NCI-H187 treated with DMSO at 0.1 percent for 48 hours (cell line): ENCODE measurements around the gene UBE2H.
"Not testable (repeated sequence)": the region's sequence is repeated elsewhere in the genome, so short reads cannot be mapped to it uniquely, and the experiment has no call there.

Source experiments
- DNase-seq: peaks from one replicate; lab custom pipeline; 2025; lab: John Stamatoyannopoulos, UW

UBE2H gene

GRCh38 chr7:129823143-129823542 lies 129.6 kb downstream of the UBE2H start:
- not testable (repeated sequence) for DNase-seq

GRCh38 chr7:129821476-129821875 lies 131.3 kb downstream of the UBE2H start:
- no peak for DNase-seq

GRCh38 chr7:129816742-129817141 lies 136.0 kb downstream of the UBE2H start:
- no peak for DNase-seq

- no peak for DNase-seq
These were observed 144.9 kb downstream of the UBE2H start for GRCh38 chr7:129807863-129808262.

DNA sequence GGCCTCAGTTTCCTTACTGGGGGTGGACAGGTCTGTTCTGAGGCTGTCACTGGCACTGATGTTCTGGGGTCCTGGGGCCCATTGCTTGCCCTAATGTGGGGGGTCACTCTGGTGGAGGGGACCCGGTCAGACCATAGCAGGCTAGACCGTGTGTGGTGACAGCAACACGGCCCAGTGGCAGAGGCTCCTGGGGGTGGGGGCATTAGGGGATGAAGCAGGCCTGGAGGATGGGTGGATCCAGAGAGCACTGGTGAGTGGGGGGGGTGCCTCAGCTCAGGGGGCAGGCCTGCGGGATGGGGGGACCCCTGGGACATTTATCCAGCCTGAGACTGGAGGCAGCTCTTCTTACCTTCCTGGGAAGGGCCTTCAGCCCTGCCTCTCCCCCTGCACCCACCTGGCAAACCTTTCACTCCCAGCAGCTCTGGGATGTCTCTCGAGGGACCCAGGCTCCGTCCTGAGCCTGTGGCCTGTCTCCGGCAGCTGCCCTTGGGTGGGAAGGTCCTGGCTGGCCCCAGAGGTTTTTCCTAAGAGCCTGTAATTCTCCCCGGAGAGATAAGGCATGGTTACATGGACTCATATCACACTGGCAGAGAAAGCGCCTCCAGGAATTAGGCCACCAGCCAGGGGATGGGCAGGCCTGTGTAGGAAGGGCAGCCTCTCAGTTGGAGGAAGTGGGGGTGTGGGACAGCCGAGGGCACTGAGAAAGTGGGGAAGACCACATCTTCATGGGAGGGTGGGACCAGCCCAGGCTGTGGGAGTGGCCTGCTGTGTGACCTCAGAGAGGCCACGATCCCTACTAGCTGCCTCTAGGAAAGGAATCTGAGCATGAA lies 147.7 kb downstream of the UBE2H start:
- DNase-seq: no peak

DNA sequence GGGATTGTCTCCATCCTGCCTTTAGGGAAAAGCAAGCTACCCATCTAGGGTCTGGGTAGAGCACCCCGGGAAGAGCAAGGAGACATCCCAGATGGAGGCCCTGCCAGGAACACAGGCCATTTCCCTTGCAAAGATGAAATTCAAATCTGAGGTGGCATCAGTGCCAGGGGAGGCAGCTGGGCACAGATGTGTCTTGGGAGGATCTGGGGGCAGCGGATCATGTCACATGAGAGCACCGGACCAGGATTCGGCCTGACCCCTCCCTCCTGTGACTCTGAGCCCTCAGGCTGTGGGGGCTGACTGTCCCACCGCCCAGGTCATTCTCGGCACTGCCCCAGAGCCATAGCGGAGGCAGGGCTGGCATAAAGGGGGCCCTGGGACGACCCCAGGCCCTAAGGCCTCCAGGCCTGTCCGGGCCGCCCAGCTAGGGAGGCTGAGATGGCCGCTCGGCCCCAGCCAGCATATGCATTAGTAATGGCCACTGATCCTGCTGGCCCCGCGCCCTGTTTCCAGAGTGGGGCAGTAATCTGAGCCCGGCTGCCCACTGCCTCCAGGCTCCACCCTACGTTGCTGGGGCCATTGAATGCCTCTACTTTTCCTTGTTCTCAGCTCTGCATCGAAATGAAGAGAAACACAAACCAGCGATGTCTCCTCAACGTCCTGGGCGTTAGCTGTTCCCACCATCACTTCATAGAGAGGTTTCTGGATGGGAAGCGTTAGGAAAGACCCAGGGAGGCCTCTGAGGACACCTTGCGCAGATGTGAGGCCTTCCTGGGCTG lies 148.5 kb downstream of the UBE2H start:
- DNase-seq: no peak

- DNase-seq: no peak
These were observed 149.1 kb downstream of the UBE2H start for GRCh38 chr7:129803546-129804081.

- no peak for DNase-seq
These were observed 150.9 kb downstream of the UBE2H start for GRCh38 chr7:129801882-129802281.

DNA sequence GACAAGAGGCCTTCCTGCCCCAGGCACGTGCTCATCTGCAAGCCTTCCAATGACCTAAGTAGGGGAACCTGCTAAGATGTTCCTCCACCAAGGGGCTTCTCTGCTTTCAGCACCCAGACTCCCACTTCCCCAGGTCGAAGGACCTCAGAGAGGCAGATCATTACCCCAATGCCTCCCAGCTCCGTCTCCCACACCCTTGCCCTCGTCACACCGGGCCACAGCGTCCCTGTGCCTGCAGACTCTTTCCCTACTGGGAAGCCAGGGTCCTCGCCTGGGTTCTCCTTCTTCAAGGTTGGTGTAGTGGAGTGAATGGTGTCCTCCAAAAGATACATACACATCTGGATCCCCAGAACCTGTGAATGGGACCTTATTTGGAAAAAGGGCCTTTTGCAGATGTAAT lies 151.9 kb downstream of the UBE2H start:
- no peak for DNase-seq

- DNase-seq: no peak
These were observed 153.3 kb downstream of the UBE2H start for GRCh38 chr7:129799350-129799955.

GRCh38 chr7:129798616-129799349 lies 154.0 kb downstream of the UBE2H start:
- no peak for DNase-seq

DNA sequence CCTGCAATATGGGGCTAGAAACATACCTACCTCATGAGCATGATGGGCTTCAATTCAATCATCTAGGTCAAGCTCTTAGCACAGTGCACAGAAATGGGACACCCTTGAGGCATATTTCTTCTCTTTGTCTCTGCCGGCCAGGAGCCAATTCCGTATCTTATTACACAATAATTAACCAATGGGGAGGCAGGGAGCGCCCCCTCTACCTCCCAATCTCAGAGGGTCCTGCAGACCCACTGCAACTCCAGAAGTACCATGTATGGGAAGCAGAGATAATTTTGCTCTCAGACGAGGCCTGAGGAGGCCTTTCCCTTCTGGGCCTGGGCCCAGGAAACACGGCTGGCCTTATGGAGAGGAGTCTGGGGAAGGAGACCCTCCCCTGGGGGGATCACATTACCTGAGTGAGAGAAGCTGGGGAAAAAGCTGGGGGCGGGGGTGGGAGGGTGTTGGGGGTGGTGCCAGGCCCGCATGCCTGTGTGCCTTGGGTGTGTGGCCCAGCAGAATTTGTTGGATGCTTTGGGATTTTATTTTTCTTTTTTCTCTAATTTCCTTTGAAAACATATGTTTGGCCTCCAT lies 155.5 kb downstream of the UBE2H start:
- DNase-seq: no peak

DNA sequence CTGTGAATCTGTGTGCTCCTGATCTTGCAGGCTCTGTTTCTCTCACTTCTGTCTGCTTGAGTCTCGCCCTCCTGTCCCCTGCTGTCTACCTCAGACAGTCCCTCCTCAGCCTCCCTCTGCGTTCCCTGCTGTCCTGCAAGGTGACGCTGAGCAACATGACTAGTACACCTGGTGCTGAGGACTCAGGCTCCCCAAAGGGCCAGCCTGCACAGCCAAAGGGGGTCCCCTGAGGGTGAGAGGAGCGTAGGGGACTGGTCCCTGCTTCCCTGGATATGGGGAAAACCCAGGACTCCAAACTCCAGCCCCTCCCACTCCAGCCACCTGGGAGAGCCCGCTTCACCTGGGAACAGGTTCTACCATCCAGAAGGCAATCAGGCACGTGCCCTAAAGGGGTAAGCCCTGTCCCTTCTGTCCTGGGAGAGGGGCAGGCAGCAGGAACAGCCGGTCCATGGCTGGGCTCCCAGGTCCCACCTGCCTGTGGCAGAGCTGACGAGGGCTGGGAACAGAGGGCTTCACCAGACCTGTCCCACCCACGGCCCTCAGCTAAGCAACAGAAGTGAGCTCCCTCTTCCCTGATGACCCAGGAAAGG lies 156.5 kb downstream of the UBE2H start:
- DNase-seq: no peak

DNA sequence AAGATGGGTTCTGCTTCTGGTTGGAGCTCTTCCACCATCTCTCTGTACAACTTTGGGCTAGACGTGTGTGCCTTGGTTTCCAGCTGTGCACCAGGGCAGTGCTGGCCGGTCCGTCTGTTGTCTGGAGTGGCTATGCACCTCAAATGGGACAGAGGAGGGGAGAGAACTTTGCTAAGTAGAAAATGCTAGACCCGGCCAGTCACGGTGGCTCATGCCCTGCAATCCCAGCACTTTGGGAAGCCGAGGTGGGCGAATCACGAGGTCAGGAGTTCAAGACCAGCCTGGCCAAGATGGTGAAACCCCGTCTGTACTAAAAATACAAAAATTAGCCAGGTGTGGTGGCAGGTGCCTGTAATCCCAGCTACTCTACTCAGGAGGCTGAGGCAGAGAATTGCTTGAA lies 158.3 kb downstream of the UBE2H start:
- not testable (repeated sequence) for DNase-seq

GRCh38 chr7:129793506-129794310 lies 159.1 kb downstream of the UBE2H start:
- DNase-seq: no peak

DNA sequence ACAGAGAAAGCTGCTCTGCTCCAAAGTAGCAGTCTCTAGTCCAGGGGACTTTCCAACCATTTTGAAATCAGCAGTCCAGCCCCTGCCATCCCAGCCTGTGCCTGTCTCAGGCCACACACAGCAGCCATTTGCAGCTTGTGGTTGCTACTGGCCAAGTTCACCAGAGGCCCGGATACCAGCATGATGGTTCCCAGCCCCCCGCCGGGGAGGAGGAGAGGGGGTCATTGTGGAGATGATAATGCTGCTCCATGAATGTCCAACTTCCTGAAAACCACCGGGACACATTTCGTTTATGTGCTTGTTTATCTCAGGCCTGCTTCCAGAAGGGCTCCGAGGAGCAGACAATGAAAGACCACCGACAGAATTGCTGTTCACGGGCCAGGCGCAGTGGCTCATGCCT lies 160.0 kb downstream of the UBE2H start:
- DNase-seq: no peak

- DNase-seq: no peak
These were observed 162.6 kb downstream of the UBE2H start for GRCh38 chr7:129790136-129790535.

GRCh38 chr7:129789652-129790051 lies 163.1 kb downstream of the UBE2H start:
- no peak for DNase-seq

DNA sequence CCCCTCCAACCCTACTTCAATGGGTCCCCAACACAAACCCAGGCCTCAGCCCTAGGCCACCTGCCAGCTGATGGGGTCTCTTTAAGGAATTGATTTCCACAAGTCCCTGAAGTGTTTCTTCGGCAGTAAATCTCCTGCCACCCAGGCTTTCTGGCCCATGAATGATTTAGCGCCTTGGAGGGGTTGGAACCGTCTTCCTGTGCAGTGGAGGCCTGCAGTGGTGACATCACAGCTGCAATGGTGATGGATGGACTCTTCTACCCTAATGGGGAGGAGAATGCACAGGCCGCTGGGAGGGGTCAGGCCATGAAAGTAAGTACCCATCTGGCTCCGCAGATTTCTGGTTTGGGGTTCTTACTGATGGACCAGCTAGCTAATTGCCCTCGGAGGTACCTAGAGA lies 163.8 kb downstream of the UBE2H start:
- no peak for DNase-seq

DNA sequence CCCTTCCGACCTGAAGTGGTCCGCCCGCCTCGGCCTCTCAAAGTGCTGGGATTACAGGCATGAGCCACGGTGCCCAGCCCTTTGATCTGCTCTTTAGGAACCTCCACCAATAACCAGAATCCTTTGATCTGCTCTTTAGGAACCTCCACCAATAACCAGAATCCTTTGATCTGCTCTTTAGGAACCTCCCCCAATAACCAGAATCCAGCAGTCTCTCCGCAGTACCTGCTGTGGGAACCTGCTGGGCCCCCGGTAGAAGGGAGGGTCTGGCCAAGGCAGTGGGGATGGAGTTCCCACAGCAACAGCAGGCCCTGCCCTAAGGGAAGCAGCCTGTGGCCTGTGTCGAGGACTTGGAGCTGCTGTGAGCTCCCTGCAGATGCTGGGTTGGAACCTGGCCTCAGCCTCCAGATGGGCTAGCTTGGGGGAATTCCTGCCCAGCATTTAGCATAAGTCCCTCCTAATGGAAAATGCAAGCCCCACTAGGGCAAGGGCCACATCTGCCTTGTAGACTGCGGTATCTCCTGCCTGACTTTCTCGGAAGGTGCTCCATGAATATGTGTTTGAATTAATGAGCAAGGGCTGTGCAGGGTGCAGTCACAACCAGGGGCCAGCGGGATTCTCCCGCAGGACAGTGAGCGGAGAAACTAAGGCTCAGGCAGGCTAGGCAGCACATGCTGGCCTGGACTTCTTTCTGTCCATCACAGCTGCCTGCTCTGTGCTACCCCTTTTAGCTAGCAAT lies 165.8 kb downstream of the UBE2H start:
- DNase-seq: no peak
